ENCODE measurements around the gene PEPD. TPM values are rescaled to one million over a fixed set of nuclear protein-coding genes. Genes with fewer than 3 reads are reported as not detected.

Gene PEPD
- total and polyA plus RNA-seq, 10 of the 15 experiments (the other 5 are each of a cell fraction or from before 2014, with no cell fraction given): 1.4 to 52.0 (median 20.2) TPM

DNA sequence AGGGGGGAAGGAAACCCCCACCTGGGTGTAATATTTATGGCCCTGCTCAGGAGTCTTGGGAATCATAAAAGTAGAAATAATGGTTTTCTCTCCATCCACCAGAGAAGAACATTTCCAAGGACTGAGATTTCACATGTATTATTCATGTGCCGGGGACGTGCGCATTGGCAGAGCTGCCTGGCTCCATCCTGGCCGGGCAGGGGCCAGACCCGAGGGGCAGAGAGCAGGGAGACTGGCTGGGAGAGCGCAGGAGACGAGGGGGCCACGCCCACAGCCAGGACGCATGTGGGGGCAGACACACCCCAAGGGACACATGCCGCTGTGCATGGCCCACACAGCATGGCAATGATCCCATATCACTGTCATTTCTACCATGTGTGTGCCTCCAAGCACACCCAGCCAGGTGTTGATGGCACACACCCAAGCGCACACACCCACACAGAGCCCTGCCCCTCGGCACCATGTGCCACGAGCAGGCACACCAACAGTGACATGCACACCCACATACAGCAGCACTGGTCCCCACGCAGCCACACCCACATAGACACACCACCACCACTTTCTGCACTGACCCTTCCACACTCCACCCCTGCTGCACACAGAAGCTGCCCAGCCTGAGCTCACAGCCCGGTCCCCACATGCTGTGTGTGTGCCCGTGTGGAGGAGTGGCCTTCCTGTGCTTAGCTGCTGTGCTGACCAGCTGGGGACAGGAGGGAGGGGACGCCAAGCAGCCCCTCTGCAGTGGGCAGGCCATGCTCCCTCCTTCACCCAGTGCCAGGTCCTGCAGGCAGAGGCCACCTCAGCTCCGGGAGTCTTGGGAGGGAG, 108.8 kb downstream of the PEPD start:
- H3K9me3 ChIP-seq (replicated peaks; ENCODE audit: control insufficient read depth, insufficient read depth, low read length): no peaks in the 10 kb centered on the region
- intact Hi-C loops (cut with micrococcal nuclease; ENCODE audit: unreplicated experiment): no loop called here
- no TSS peak for BruUV-seq (replicated peaks)
- H3K36me3 ChIP-seq (ENCODE audit: control insufficient read depth in 2 of 2, insufficient read depth in 2 of 2, low read length in 1 of 2): no peaks in the 10 kb centered on the region
- ChIA-PET CTCF (interaction anchor here (0.7 to 2.5 kb wide), 2 partner anchors 18 to 359 kb away, joined by 3 to 8 read pairs; no protein-coding TSS in a partner anchor), POLR2A (no interaction called here), RAD21 (ENCODE audit: unreplicated experiment) (no interaction called here), SMC1A (ENCODE audit: uncharacterized antibody, unreplicated experiment) (no interaction called here)
- H3K27me3 ChIP-seq (replicated peaks in 1 of 2; ENCODE audit: control insufficient read depth in 2 of 2, insufficient read depth in 2 of 2, low read length in 1 of 2): no peaks in the 10 kb centered on the region
- TF ChIP-seq NRF1 (conservative IDR thresholded peaks at IDR 0.05; ENCODE audit: low read depth, low read length) (no peak), IKZF1 (conservative IDR thresholded peaks at IDR 0.05) (no peak), ZNF217 (IDR thresholded peaks at IDR 0.05) (no peak), NFXL1 (IDR thresholded peaks at IDR 0.05; ENCODE audit: borderline replicate concordance) (no peak), ZBED1 (IDR thresholded peaks at IDR 0.05; ENCODE audit: borderline replicate concordance) (no peak), MYC (IDR thresholded peaks at IDR 0.05; ENCODE audit: insufficient read depth, insufficient read length, insufficient replicate concordance, low read length, severe bottlenecking) (no peak), ESRRA (IDR thresholded peaks at IDR 0.05; ENCODE audit: low read length) (no peak)
- TF ChIP-seq, protein P1, sequence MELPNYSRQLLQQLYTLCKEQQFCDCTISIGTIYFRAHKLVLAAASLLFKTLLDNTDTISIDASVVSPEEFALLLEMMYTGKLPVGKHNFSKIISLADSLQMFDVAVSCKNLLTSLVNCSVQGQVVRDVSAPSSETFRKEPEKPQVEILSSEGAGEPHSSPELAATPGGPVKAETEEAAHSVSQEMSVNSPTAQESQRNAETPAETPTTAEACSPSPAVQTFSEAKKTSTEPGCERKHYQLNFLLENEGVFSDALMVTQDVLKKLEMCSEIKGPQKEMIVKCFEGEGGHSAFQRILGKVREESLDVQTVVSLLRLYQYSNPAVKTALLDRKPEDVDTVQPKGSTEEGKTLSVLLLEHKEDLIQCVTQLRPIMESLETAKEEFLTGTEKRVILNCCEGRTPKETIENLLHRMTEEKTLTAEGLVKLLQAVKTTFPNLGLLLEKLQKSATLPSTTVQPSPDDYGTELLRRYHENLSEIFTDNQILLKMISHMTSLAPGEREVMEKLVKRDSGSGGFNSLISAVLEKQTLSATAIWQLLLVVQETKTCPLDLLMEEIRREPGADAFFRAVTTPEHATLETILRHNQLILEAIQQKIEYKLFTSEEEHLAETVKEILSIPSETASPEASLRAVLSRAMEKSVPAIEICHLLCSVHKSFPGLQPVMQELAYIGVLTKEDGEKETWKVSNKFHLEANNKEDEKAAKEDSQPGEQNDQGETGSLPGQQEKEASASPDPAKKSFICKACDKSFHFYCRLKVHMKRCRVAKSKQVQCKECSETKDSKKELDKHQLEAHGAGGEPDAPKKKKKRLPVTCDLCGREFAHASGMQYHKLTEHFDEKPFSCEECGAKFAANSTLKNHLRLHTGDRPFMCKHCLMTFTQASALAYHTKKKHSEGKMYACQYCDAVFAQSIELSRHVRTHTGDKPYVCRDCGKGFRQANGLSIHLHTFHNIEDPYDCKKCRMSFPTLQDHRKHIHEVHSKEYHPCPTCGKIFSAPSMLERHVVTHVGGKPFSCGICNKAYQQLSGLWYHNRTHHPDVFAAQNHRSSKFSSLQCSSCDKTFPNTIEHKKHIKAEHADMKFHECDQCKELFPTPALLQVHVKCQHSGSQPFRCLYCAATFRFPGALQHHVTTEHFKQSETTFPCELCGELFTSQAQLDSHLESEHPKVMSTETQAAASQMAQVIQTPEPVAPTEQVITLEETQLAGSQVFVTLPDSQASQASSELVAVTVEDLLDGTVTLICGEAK (IDR thresholded peaks at IDR 0.05; ENCODE audit: borderline replicate concordance): no peak
- WGBS (ENCODE audit: insufficient coverage, insufficient replicate concordance, low lambda C conversion rate, missing lambda C conversion rate): 36% methylated on average over 18 of the region's 18 CpGs
- no peak overlapping the region for H3K4me3 ChIP-seq
- no peaks in the 10 kb centered on the region for H3K79me2 ChIP-seq (ENCODE audit: control insufficient read depth, insufficient read depth, low read length)
- H3K4me2 ChIP-seq (ENCODE audit: control insufficient read depth, insufficient read depth): no peak overlapping the region
- DNase-seq (ENCODE audit: low read depth, low spot score) (no peak), ATAC-seq (no peak), FAIRE-seq (no peak)
- H2AFZ ChIP-seq (ENCODE audit: control insufficient read depth, low read depth, low read length): no peak overlapping the region
- in situ Hi-C loops (cut with MboI): no loop called here
- H4K20me1 ChIP-seq (ENCODE audit: control insufficient read depth, insufficient read depth): no peaks in the 10 kb centered on the region; the same call in 1 of the 2 replicates
- no peak overlapping the region for H3K9ac ChIP-seq (ENCODE audit: control insufficient read depth, insufficient read depth, low read length)
- no peaks in the 10 kb centered on the region for H3K4me1 ChIP-seq (ENCODE audit: control insufficient read depth, insufficient read depth, low read length)
- no peak overlapping the region for H3K27ac ChIP-seq (ENCODE audit: control insufficient read depth, insufficient read depth)
